Measurements from ENCODE around the gene CEBPE. TPM values are rescaled to one million over a fixed set of nuclear protein-coding genes. Genes with fewer than 3 reads are reported as not detected.
A peak's percentile ranks its signal among the peaks of the same experiment; 100 is the strongest.

CEBPE gene
- total RNA-seq, 2 donors from 2014 or later = not detected

GRCh38 chr14:23071921-23072539 is 47.0 kb downstream of the CEBPE start:
- TF ChIP-seq, protein P1, sequence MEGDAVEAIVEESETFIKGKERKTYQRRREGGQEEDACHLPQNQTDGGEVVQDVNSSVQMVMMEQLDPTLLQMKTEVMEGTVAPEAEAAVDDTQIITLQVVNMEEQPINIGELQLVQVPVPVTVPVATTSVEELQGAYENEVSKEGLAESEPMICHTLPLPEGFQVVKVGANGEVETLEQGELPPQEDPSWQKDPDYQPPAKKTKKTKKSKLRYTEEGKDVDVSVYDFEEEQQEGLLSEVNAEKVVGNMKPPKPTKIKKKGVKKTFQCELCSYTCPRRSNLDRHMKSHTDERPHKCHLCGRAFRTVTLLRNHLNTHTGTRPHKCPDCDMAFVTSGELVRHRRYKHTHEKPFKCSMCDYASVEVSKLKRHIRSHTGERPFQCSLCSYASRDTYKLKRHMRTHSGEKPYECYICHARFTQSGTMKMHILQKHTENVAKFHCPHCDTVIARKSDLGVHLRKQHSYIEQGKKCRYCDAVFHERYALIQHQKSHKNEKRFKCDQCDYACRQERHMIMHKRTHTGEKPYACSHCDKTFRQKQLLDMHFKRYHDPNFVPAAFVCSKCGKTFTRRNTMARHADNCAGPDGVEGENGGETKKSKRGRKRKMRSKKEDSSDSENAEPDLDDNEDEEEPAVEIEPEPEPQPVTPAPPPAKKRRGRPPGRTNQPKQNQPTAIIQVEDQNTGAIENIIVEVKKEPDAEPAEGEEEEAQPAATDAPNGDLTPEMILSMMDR (IDR thresholded peaks at IDR 0.05) = no peak
- Histone ChIP-seq H3K27me3 (no peaks in the 10 kb centered on the region), H3K27ac (peak overlapping the region; percentile 72), H3K4me1 (peaks cover 18% of the 10 kb centered on the region), H3K4me3 (no peak overlapping the region), H3K9me3 (no peaks in the 10 kb centered on the region), H3K36me3 (peaks cover 17% of the 10 kb centered on the region), H3K9ac (ENCODE audit: low read depth in 2 of 2, low read length in 2 of 2) (peak overlapping the region; percentile 40 to 87)
- intact Hi-C loops (cut with DNase I) = no loop called here
- peak; percentile 52 for DNase-seq

- intact Hi-C loops (cut with DNase I) = no loop called here
- Histone ChIP-seq H3K27ac (peak overlapping the region; percentile 72), H3K4me1 (peaks cover 18% of the 10 kb centered on the region), H3K9ac (ENCODE audit: low read depth in 2 of 2, low read length in 2 of 2) (peak overlapping the region; percentile 82 to 87), H3K9me3 (no peaks in the 10 kb centered on the region), H3K4me3 (peak overlapping the region; percentile 51), H3K27me3 (no peaks in the 10 kb centered on the region), H3K36me3 (peaks cover 15% of the 10 kb centered on the region)
- TF ChIP-seq, protein P1 (IDR thresholded peaks at IDR 0.05) = no peak
- peak; percentile 89 for DNase-seq
These were observed 47.7 kb downstream of the CEBPE start for GRCh38 chr14:23071244-23071920.

GRCh38 chr14:23070262-23071129 is 48.6 kb downstream of the CEBPE start:
- peaks cover 18% of the 10 kb centered on the region for H3K4me1 ChIP-seq
- DNase-seq = peak; percentile 15

GRCh38 chr14:23069413-23069806 is 49.6 kb downstream of the CEBPE start:
- Histone ChIP-seq H3K4me3 (no peak overlapping the region), H3K27ac (no peak overlapping the region), H3K36me3 (peaks cover 15% of the 10 kb centered on the region), H3K4me1 (peaks cover 18% of the 10 kb centered on the region), H3K27me3 (no peaks in the 10 kb centered on the region), H3K9me3 (no peaks in the 10 kb centered on the region), H3K9ac (ENCODE audit: low read depth in 2 of 2, low read length in 2 of 2) (no peak overlapping the region)
- intact Hi-C loops (cut with DNase I) = no loop called here
- TF ChIP-seq, protein P1 (IDR thresholded peaks at IDR 0.05) = no peak
- DNase-seq = no peak

More at GRCh38 chr14:23070262-23071129, 48.6 kb downstream of the CEBPE start:
- Histone ChIP-seq H3K27me3 (no peaks in the 10 kb centered on the region), H3K9ac (ENCODE audit: low read depth in 2 of 2, low read length in 2 of 2) (peak overlapping the region; percentile 82 to 87), H3K4me3 (peak overlapping the region; percentile 51), H3K27ac (peak overlapping the region; percentile 72), H3K36me3 (peaks cover 12% of the 10 kb centered on the region), H3K9me3 (no peaks in the 10 kb centered on the region)
- intact Hi-C loops (cut with DNase I) = no loop called here
- TF ChIP-seq, protein P1 (IDR thresholded peaks at IDR 0.05) = no peak

DNA sequence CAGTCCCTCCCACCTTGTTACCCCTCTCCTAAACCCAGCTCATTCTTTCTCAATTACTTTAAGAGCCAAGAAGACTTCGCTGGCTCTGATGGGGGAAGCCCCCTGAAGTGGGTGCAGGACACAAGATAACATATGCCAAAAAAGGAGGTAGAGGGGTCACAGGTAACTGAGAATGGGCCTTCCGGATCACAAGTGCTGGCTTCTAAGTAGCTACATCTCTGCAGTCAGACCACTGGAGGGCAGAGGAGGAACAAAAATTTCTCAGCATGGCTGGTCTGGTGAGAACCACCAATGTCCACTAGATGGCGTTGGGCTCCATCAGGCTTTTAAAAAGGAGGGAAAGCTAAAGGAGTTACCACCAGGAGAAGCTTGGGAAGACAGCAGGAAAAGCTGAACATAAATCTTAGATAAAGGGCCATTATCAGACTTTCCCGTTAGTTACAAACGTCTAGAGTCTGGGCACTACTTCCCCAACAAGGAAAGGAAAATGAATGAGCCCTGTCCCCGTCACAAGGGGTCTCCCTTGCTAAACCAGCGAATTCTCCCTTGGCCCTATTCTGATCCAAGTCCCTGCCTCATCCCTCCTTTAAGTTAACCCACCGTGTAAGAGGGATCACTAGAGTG is 50.2 kb downstream of the CEBPE start:
- H3K36me3 ChIP-seq = peaks cover 20% of the 10 kb centered on the region
- intact Hi-C loops (cut with DNase I) = no loop called here
- no peak overlapping the region for H3K27ac ChIP-seq
- no peaks in the 10 kb centered on the region for H3K9me3 ChIP-seq
- DNase-seq = peak; percentile 89
- peaks cover 18% of the 10 kb centered on the region for H3K4me1 ChIP-seq
- H3K9ac ChIP-seq (ENCODE audit: low read depth in 2 of 2, low read length in 2 of 2) = no peak overlapping the region
- H3K27me3 ChIP-seq = no peaks in the 10 kb centered on the region
- H3K4me3 ChIP-seq = no peak overlapping the region
- TF ChIP-seq, protein P1 (IDR thresholded peaks at IDR 0.05) = peak; percentile 94

Data from colonic mucosa (tissue), 4 donors.